Tongue (tissue), 2 donors: ENCODE measurements around the gene MYH11. TPM values are rescaled to one million over a fixed set of nuclear protein-coding genes. Genes with fewer than 3 reads are reported as not detected.

Experiments
- DNase-seq: peaks from one replicate; pipeline ENCODE4 v3.0.0-alpha.2; 2015
- total RNA-seq: library from RNA; depleted of rRNA; stranded (reverse); fragments of >200 nt; gene quantifications from one replicate; pipeline ENCODE4 v1.2.3, GENCODE V29; 2014

MYH11 gene
- total RNA-seq, result 33.7 TPM

GRCh38 chr16:15856901-15857698 lies at the start of gene MYH11:
TSS of gene MYH11 (minus strand) at chr16:15857028. CDS start at chr16:15838252, 18,776 bp downstream.
- DNase-seq, result no peak

DNA sequence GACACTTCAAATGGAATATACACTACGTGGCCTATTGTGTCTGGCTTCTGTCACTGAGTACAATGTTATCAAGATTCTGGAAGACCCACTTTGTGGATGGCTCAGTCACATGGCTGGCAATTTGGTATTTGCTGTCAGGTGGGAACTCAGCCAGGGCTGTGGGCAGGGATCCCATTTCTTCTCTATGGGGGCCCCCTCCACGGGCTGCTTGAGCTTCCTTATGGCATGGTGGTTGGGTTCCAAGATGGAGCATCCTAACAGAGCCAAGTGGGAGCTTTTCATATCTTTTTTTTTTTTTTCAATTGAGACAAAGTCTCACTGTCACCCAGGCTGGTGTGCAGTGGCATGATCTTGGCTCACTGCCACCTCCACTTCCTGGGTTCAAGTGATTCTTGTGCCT lies 49.6 kb upstream of the MYH11 start:
- DNase-seq, result no peak

DNA sequence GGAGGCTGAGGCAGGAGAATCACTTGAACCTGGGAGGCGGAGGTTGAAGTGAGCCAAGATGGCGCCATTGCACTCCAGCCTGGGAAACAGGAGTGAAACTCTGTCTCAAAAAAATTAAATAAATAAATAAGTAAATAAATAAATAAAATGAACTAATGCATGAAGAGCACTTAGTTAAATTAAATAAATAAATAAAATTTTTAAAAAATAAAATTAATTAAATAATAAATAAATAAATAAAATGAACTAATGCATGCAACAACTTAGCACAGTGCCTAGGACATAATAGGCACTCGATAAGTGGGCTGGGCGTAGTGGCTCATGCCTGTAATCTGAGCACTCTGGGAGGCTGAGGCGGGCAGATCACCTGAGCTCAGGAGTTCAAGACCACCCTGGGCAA lies 47.1 kb upstream of the MYH11 start:
- no peak for DNase-seq

- DNase-seq, result no peak
Measured at GRCh38 chr16:15900901-15901500, 44.2 kb upstream of the MYH11 start.

DNA sequence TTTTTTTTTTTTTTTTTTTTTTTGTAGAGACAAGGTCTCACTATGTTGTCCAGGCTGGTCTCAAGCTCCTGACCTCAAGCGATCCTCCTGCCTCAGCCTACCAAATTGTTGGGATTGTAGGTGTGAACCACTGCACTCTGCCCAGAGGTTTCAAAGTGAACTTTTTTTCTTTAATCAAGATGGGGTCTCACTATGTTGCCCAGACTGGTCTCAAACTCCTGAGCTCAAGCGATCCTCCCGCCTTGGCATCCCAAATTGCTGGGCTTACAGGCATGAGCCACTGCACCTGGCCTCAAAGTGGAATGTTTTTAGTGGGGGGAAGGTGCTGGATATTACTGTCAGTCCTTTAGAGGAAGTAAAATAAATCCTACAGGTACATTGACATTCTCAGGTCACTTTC lies 43.5 kb upstream of the MYH11 start:
- DNase-seq, result no peak

DNA sequence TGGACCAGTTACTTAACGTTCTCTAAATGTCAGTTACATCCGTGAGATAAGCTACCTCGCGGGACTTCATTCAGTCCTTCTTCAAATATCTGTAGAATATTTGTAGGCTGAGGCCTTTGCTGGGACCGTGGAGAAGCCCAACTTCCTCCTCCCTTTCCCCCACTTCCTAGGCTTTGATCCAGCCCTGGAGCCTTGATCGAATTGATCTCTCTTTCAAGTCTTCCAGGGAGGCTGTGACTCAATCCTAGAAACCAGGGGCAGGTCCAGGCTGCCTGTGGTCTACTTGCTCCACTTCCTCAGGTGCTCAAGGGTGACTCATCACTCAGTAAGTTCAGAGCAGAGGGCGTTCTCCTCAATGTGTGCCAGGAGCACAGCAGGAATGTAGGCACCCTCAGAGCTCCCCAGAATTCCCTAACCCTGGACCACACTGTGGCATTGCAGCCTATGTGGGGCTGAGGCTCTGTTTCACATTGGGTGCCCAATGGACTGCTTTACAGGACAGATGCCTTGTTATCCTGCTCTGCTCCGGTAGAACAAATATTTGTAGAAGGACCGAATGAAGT lies 42.8 kb upstream of the MYH11 start:
- no peak for DNase-seq

GRCh38 chr16:15898654-15899053 lies 41.8 kb upstream of the MYH11 start:
- no peak for DNase-seq

- no peak for DNase-seq
Measured at GRCh38 chr16:15897834-15898254, 41.0 kb upstream of the MYH11 start.

DNA sequence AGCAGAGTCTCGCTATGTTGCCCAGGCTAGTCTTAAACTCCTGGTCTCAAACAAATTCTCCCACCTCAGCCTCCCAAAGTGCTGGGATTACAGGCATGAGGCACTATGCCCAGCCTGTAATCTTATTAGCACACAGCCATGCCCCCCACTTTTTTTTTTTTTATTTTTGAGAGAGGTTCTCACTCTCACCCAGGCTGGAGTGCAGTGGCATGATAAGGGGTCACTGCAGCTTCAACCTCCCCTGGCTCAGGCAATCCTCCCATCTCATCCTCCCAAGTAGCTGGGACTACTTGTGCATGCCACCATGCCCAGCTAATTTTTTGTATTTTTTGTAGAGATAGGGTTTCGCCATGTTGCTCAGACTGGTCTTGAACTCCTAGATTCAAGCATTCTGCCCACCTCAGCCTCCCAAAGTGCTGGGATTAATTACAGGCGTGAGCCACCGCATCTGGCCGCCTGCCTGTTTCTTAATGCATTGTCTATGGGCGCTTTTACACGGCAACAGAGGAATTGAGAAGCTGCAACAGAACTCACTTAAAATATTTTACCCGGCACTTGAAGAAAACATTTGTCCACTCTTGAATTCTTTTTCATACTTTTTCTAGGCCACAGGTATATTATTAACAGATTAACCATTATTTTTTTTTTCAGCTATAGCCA lies 40.4 kb upstream of the MYH11 start:
- DNase-seq, result no peak

- no peak for DNase-seq
Measured at GRCh38 chr16:15894571-15895374, 37.9 kb upstream of the MYH11 start.

DNA sequence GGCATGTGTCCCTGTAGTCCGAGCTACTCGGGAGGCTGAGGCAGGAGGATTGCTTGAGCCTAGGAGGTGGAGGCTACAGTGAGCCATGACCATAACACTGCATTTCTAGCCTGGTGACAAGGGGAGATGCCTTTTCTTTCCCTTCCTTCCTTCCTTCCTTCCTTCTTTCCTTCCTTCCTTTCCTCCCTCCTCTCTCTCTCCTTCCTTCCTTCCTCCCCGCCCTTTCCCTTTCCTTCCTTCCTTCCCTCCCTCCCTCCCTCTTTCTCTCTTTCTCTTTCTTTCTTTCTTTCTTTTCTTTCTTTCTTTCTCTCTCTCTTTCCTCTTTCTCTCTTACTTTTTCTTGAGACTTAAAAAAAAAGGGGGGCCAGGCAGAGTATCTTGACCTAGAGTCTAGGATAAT lies 34.7 kb upstream of the MYH11 start:
- DNase-seq, result no peak

- peak; percentile 99 for DNase-seq
Measured at GRCh38 chr16:15888072-15888976, 31.5 kb upstream of the MYH11 start, which contains the start of gene CEP20. TSS of gene CEP20 (minus strand) at chr16:15888603. CDS start at chr16:15888585, 18 bp downstream.

DNA sequence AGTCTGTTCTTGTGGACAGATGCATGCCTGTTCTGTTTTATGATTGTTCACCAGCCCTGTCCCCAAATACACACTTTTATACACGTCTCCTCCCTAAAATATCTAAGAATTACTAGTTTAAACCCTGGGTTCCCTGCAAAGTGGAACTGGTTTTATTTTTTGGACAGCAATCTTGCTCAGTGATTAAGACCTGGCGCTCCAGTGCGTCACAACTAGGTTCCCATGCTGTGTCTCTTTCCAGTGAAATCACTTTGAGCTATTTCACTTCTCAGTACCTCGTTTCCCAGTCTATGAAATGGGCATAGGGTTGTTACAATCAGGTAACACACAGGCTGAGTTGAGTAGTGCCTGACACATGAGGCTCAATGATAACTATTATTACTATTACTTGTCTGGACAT lies 30.5 kb upstream of the MYH11 start:
- DNase-seq, result no peak

- no peak for DNase-seq
Measured at GRCh38 chr16:15886078-15886477, 29.2 kb upstream of the MYH11 start.

GRCh38 chr16:15885560-15886001 lies 28.8 kb upstream of the MYH11 start:
- DNase-seq, result no peak

GRCh38 chr16:15882563-15882962 lies 25.7 kb upstream of the MYH11 start:
- no peak for DNase-seq

- DNase-seq, result no peak
Measured at GRCh38 chr16:15881794-15882379, 25.1 kb upstream of the MYH11 start.

- DNase-seq, result no peak
Measured at GRCh38 chr16:15880434-15881308, 23.8 kb upstream of the MYH11 start.

- no peak for DNase-seq
Measured at GRCh38 chr16:15879255-15879811, 22.5 kb upstream of the MYH11 start.
